ENCODE results near the gene CASZ1.
A peak's percentile ranks its signal among the peaks of the same experiment; 100 is the strongest.

Gene CASZ1

DNA sequence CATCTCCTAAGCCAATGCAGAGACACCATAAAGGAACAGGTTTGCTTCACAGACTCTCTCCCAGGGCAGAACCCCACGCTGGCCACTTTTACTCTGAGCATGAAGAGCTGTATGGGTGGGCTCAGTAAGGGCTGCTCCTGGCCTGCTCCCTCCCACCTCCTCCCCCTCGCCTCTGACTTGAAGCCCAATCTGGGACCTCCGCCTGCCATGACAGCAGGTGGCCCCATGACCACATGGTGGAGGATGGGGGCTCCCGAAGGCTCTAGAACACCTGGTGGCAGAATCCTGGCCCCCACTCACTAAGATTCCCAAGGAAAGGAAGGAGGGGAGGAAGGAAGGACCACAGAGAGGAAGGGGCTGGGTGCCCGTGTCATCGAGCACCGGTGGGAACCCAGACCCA lies 23.7 kb downstream of the CASZ1 start:
- DNase-seq: no peak

DNA sequence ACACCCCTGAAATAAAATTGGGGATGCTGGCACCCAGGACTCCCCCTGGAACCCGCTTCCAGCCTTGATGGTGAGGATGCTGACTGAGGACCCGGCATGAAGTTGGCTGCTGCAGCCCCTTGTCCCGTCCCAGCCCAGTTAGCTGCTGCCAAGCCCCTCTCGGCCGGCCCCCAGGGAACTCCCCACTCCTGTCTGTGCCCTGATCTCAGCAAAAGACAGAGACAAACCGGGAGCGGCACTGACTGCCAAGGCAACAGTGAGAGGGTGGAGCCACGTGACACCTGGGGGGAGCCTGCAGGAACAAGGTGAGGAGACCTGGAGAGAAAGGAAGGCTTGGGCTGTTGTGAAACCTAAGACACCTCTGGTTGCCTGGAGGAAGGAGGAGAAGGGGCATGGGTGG lies 24.7 kb downstream of the CASZ1 start:
- peak; percentile 52 for DNase-seq

DNA sequence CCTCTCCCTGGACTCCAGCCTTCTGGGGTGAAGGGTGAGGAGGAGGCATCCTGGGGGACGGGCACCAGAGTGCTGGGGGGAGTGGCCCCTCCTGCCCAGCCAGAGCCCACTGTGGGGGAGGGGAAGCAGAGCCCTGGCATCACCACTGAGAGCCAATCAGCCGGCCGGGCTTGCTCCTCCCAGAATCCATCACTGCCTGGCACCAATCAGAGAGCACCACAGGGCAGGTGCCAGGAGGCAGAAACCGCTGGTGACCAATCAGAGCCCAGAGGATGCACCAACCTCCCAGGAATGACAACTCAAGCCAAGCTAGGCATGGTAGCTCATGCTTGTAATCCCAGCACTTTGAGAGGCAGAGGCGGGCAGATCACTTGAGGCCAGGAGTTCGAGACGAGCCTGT lies 27.9 kb downstream of the CASZ1 start:
- no peak for DNase-seq

GRCh38 chr1:10767282-10767681 lies 29.2 kb downstream of the CASZ1 start:
- DNase-seq: no peak

- peak; percentile 50 for DNase-seq
Observed at GRCh38 chr1:10765734-10766478, 30.5 kb downstream of the CASZ1 start.

DNA sequence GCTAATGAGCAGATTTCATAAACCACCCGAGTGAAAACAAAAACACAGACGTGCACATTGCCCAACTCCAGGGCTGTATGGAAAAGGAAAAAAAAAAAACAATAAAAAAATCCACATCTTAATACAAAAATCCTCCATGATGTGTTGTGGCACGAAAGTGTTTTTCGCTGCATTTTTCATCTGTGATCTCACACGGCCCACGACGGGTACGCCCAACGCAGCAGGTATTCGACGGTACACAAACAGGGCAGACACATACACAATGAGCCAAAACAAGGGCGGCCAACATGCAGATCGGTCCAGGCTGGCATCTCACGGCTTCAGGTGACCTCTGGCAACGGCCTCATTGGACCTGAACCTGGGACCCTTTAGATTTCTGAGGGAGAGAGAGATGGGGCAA lies 31.1 kb downstream of the CASZ1 start:
- DNase-seq: no peak

- DNase-seq: no peak
Observed at GRCh38 chr1:10764296-10764798, 32.1 kb downstream of the CASZ1 start.

DNA sequence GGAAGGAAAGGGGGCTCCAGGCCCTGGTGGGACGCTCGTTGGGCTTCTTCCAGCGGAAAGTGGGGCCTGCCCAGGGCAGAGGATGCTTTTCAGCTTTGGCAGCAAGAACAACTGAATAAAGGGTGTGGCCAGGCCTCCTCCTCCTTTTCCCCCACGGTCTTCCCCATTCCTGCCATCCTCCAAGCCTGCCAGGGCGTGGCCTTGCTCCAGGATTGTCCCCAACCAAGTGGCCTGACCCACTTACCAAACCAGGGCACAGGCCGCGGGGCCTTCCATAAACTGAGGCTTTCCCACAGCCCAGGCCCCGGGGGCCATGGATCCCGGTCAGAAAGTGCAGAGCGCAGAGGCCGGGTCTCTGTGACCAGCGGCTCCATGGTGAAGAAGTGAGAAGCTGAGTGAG lies 33.6 kb downstream of the CASZ1 start:
- DNase-seq: no peak

DNA sequence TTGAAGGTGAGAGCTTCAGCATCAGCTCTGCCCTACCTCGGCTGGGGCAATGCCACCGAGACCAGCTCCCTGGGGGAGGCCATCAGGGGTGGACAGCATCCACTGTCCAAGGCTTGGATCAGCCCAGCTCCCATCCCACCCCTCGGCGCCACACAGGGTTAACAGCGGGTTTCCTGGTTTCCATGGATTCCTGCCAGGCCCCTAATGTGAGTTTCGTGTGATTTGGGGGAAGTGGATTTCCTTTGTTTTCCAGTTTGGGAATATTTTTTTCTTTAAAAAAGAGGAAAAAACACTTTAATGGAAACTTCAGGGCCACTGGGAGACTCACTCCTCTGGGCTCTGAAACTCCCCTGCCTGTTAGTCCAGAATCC lies 34.3 kb downstream of the CASZ1 start:
- no peak for DNase-seq

DNA sequence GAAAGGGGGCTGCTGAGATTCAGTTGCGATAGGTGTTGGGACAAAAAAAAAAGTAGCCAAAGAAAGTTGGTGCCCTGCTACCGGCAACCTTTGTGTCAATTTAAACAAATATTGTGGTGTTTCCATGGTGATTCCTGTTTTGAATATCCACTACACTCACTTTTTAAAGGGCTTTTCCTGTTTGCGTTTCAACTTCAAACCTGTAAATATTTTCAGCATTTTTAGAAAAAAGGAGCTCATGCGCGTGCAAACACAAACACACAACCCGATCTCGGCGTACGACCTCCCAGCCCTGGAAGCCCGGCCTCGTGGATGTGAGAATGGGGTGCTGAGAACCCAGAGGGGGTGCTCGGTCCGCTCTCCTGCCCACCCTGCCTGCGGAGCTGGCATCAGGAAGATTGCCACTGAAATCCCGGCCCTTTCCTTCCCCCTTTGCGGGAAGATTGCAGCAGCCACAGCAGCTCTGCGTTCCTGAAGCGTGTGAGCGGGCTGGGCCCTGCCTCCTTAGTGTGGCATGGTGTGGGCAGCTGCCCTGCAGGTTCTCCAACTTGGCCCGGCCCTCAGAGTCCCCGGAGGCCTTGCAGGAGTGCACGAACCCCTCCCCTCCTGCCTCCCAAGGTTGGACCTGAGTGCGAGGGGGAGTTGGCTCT lies 34.8 kb downstream of the CASZ1 start:
- DNase-seq: no peak

GRCh38 chr1:10760566-10761502 lies 35.6 kb downstream of the CASZ1 start:
- no peak for DNase-seq

DNA sequence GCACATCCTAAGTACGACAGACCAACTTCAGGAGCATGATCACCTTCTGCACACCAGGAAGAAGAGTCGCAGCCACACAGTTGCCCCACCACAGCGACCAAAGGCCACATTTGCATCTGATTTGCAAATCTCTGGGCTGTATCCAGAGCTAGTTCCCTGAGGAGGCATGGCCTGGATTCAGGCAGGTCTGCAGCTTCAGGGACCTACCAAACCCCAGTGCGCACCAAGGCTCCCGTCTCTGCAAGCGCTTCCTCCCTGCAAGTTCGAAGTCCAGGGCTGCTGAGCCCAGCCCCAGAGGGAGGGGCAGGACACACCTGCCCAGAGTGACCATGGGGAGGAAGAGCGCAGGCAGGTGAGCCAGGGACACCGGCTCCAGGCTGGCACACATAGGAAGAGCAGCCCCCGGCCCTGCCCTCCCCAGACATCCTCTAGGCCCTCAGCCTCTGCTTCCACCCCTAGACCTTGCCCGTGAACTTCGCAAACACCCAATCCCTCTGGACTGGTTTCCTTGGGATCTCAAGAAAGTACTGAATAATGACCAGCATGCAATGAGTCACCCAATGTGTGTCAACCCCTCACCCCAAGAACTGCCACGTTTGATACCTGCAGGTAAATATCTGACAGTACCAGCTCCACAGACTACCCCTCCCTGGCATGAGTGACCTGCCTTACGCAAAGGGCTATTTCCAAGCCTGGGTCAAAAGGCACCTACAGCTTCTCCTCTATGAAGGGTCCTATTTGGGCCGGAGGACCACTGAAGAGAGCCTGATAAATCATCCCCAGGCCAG lies 36.8 kb downstream of the CASZ1 start:
- DNase-seq: no peak

DNA sequence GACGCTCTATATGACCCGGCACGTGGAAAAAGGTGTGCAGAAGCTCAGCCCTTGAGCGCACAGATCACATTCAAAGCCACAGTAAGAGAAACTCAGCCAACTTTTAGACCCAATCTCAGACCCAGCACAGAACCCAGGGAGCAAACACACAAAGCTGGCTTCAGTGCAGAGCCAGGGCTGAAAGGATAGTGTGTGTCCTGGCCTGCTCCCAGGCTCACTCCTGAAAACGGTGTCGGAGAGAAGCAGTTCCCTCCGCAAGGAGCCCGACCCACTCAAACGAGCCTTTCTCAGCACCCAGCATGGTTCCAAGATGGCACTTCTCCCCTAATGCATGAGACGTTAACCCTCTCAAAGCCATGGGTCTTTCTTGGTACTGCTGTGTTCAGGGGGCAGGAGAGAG lies 39.6 kb downstream of the CASZ1 start:
- DNase-seq: no peak

DNA sequence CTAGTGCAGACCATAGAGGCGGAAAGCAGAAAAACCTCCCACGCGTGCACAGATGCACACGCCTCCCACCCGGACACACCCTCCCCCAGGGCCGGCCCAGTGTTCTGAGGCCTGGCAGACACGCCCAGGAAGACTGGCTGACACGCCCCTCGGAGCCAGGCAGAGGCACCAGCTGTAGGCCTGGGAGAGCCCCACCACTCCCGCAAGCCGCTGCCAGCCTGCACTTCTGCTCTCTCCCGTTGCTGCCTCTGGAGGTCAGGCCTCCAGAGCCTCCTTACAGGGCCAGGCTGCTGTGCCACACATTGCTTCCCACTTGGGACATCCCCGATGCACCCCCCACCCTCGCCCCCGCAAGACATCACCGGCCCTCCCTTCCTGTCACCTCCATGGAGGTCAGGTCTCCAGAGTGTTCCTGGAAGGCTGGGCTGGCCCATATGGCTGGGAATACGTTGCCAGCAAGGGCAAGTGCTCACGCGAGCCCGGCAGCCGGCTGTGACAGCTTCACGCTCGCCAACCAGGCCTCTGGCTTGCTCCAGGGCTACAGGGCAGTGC lies 40.4 kb downstream of the CASZ1 start:
- DNase-seq: peak; percentile 85

DNA sequence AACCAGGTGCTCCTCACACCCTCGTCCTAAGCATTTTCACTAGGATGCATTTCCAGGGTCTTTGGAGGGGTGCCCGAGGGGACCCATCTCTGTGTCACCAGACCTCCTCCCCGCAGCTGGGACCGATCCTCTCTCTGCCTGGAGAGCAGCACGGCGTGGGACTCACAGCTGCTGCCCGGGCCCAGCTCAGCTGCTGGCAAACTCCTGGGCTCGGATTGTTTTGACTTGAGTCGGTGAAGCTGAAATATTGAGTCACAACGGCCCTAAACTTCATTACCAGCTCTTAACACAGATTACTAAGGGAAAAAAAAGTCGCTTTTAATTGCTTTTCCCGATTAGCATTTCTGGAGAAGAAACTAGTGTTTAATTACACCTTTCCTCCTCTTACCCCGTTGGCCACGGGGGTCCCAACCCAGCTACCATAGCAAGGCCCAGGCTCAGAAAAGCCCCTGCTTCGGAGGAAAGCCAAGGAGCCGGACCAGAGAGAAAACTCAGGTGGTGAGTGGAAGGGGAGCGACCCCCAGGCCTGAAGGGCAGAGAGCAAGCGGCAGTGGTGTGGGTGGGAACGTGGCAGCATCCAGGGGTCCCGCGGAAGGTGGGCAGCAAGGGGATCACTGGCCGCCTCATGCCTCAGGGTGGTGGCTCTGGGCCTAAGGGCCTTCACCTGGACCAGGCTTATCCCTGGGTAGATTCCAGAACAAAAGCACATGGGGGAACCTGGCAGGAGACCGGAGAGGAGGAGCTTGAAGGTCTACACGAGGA lies 41.7 kb downstream of the CASZ1 start:
- DNase-seq: peak; percentile 57

GRCh38 chr1:10753299-10753698 lies 43.1 kb downstream of the CASZ1 start:
- peak; percentile 55 for DNase-seq

DNA sequence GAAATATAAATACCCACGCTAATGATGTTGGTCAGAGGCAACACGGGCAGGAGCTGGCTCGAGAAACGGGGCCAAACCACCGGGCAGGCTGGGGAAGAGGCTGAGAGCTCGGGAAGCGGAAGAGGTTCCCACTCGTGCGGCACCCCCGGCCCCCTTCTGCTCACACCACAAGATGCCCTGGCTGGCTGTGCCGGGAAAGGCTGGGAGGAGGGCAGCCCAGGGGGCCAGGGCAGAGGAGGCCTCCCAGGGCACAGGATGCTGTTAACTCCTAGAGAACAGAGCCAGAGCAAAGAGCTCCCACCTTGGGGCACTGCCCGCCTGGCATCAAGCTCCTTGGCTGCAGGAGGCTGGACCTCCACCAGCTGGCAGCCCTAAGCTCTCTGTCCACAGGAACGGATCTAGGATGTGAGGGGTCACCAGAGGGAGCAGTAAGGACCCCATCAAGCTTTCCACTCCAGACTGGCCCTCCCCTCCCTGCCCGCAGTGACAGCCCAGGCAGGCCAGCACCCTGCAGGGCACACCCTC lies 44.8 kb downstream of the CASZ1 start:
- no peak for DNase-seq

GRCh38 chr1:10751160-10751559 lies 45.3 kb downstream of the CASZ1 start:
- no peak for DNase-seq

DNA sequence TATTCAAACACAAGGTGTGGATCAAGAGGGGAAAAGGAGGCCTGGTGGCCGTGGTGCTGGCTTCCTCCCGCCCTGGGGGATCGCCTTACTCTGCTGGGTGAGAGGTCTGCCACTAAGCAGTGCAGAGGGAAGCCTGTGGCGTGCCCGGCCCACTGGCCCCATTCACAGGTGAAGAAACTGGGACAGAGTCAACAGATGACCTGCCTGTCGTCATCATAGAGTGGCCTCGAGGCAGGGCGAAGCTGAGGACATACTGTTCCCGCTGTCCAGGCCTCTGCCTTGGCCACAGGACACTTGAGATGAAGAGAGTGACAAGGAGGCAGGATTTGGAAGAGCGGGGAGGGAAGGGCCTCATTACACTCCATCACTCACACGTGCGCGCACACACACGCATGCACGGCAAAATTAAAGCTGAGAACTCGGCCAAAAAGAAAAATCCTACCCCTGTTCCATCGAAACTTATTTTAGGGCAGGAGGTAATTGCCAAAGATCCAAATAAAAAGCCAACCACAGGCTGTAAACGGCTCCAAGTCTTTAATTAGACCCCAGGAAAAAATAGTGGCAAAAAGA lies 50.5 kb downstream of the CASZ1 start:
- no peak for DNase-seq

DNA sequence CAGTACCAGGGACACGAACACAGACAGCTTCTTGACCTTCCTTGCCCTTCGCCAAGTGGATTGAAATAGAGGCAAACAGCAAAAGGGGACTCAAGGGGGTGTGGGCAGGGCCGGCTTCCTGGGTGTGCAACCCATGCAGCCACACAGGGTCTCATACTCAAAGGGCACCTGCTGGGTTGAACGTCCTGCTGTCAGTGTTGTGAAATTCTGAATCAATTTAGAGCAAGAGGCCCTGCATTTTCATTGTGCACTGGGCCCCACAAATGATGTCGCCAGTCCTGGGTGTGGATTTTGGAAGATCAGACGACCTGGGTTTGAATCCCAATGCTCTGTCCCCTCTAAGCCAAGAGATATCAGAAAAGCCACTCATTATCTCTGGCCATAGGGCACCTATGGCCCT lies 51.1 kb downstream of the CASZ1 start:
- no peak for DNase-seq

- DNase-seq: no peak
Observed at GRCh38 chr1:10744654-10745238, 51.7 kb downstream of the CASZ1 start.

Data from NCI-H2171 treated with DMSO at 0.1 percent for 48 hours (cell line).